ENCODE data around the gene SESN2.
A peak's percentile ranks its signal among the peaks of the same experiment; 100 is the strongest.

Gene SESN2

DNA sequence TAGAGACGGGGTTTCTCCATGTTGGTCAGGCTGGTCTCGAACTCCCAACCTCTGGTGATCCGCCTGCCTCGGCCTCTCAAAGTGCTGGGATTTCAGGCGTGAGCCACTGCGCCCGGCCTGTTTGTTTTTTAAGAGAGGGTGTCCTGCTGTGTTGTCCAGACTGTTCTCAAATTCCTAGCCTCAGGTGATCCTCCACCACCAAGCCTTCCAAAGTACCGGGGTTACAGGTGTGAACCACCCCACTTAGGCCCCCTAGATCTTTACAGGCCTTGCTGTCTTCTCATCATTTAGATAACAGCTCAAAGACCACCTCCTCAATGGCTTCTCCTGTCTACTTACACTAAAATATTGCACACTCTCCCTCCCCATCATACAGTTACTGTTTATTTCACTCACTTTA lies 6.3 kb downstream of the SESN2 start:
- Mint-ChIP-seq H3K4me3 (no peak overlapping the region), H3K27ac (no peak overlapping the region), H3K36me3 (peaks cover 0 to 2% of the 10 kb centered on the region in 2 donors), H3K27me3 (no peaks in the 10 kb centered on the region), H3K9me3 (no peaks in the 10 kb centered on the region), H3K4me1 (peaks cover 14 to 15% of the 10 kb centered on the region in 2 donors)
- ATAC-seq (replicated peaks) (no peak), DNase-seq (no peak)

DNA sequence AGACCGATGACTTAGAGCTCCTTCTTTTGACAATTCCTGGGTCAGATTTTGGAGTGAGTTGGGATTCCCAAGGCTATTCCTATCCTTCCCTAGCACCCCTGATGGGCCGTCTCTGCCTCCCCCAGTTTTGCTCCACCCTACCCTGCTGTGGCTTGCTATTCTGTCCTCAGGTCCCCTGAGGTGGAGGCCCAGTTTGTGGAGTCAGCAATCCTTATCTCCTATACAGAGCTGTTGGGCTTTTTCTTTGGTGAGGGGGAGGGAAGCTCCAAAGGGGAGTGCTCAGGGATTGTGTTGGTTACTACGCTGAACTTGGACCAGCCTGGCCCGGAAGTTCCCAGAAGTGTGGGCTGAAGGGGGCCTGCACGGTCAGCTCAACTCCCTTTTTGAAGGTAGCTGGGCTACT lies 7.6 kb downstream of the SESN2 start:
- no peak for DNase-seq
- H3K27ac Mint-ChIP-seq, result no peak overlapping the region

GRCh38 chr1:28267633-28268032 lies 8.3 kb downstream of the SESN2 start:
- Mint-ChIP-seq H3K9me3 (no peaks in the 10 kb centered on the region), H3K27ac (no peak overlapping the region), H3K36me3 (peaks cover 5 to 6% of the 10 kb centered on the region in 2 donors), H3K4me1 (peaks cover 4 to 6% of the 10 kb centered on the region in 2 donors), H3K4me3 (no peak overlapping the region), H3K27me3 (no peaks in the 10 kb centered on the region)
- no peak for DNase-seq
- ATAC-seq (replicated peaks), result no peak

More for the DNA sequence above, 7.6 kb downstream of the SESN2 start:
- Mint-ChIP-seq H3K27me3 (no peaks in the 10 kb centered on the region), H3K9me3 (no peaks in the 10 kb centered on the region), H3K4me1 (peaks cover 4 to 6% of the 10 kb centered on the region in 2 donors), H3K36me3 (peaks cover 5 to 6% of the 10 kb centered on the region in 2 donors), H3K4me3 (no peak overlapping the region)
- no peak for ATAC-seq (replicated peaks)

GRCh38 chr1:28269529-28269928 lies 10.2 kb downstream of the SESN2 start:
- no peaks in the 10 kb centered on the region for H3K27me3 Mint-ChIP-seq
- no peak for ATAC-seq (replicated peaks)
- no peak overlapping the region for H3K27ac Mint-ChIP-seq

GRCh38 chr1:28272215-28272852 lies 13.0 kb downstream of the SESN2 start:
- H3K27ac Mint-ChIP-seq, result no peak overlapping the region
- peaks cover 13 to 19% of the 10 kb centered on the region in 2 donors for H3K36me3 Mint-ChIP-seq
- H3K4me1 Mint-ChIP-seq, result peaks cover 0 to 4% of the 10 kb centered on the region in 2 donors
- no peaks in the 10 kb centered on the region for H3K9me3 Mint-ChIP-seq
- ATAC-seq (replicated peaks), result no peak
- DNase-seq, result no peak
- H3K4me3 Mint-ChIP-seq, result no peak overlapping the region
- no peaks in the 10 kb centered on the region for H3K27me3 Mint-ChIP-seq

More at GRCh38 chr1:28269529-28269928, 10.2 kb downstream of the SESN2 start:
- Mint-ChIP-seq H3K9me3 (no peaks in the 10 kb centered on the region), H3K36me3 (peaks cover 6 to 13% of the 10 kb centered on the region in 2 donors), H3K4me3 (no peak overlapping the region), H3K4me1 (peaks cover 3 to 4% of the 10 kb centered on the region in 2 donors)
- no peak for DNase-seq

DNA sequence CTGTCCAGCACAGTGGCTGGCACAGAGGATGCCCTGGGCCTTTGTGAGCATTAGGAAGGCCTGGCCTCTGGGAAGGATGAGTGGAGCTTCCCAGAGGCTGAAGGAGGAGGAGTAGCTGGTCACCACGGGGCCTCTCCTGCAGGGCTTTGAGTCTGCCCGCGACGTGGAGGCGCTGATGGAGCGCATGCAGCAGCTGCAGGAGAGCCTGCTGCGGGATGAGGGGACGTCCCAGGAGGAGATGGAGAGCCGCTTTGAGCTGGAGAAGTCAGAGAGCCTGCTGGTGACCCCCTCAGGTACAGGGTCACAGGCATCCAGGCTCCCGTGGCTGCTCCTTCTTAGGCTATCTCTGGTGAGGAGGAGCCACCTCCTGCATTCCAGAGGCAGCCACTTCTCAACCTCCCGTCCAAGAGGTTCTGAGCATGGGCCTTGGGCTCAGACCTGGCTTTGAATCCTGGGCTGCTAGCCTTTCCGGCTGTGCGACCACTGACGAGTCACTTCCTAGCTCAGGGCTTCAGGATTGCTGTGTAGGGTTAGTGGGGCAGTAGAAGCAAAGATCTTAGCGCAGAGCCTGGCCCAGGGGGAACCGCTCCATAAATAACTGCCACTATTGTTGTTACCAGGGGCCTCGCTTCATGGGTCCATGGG lies 14.0 kb downstream of the SESN2 start:
- Mint-ChIP-seq H3K9me3 (no peaks in the 10 kb centered on the region), H3K27ac (no peak overlapping the region), H3K4me3 (no peak overlapping the region), H3K36me3 (peaks cover 21 to 27% of the 10 kb centered on the region in 2 donors), H3K27me3 (no peaks in the 10 kb centered on the region), H3K4me1 (peaks cover 0 to 2% of the 10 kb centered on the region in 2 donors)
- DNase-seq, result no peak
- ATAC-seq (replicated peaks), result no peak

- Mint-ChIP-seq H3K4me1 (peaks cover 4 to 5% of the 10 kb centered on the region in 2 donors), H3K36me3 (peaks cover 27 to 51% of the 10 kb centered on the region in 2 donors), H3K27me3 (no peaks in the 10 kb centered on the region), H3K9me3 (no peaks in the 10 kb centered on the region), H3K4me3 (no peak overlapping the region), H3K27ac (no peak overlapping the region)
- ATAC-seq (replicated peaks) (no peak), DNase-seq (no peak)
Measured at GRCh38 chr1:28278763-28279162, 19.4 kb downstream of the SESN2 start.

- ATAC-seq (replicated peaks) (no peak), DNase-seq (no peak)
- Mint-ChIP-seq H3K4me1 (peaks cover 4 to 5% of the 10 kb centered on the region in 2 donors), H3K9me3 (no peaks in the 10 kb centered on the region), H3K27me3 (no peaks in the 10 kb centered on the region), H3K27ac (no peak overlapping the region), H3K36me3 (peaks cover 27 to 44% of the 10 kb centered on the region in 2 donors), H3K4me3 (no peak overlapping the region)
Measured at GRCh38 chr1:28279721-28280120, 20.4 kb downstream of the SESN2 start.

DNA sequence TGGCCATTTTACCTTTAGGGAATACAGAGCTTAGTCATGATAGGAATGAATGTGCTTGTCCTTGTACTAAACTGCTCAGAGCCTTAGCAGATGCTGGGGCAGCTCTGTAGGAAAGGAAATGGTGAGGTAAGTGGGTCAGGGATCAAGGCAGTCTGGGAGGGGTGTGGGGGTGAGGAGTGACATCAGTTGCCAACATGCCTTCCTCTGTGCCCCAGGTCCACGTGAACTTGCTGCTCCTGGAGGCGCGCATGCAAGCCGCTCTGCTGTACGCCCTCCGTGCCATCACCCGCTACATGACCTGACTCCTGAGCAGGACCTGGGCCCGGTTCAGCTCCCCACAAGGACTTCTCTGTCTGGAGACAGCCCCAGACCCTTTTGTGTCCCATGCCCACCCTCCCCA lies 21.2 kb downstream of the SESN2 start:
- H3K4me3 Mint-ChIP-seq, result no peak overlapping the region
- peaks cover 21 to 38% of the 10 kb centered on the region in 2 donors for H3K36me3 Mint-ChIP-seq
- no peaks in the 10 kb centered on the region for H3K27me3 Mint-ChIP-seq
- no peak for DNase-seq
- H3K27ac Mint-ChIP-seq, result no peak overlapping the region
- no peaks in the 10 kb centered on the region for H3K9me3 Mint-ChIP-seq
- H3K4me1 Mint-ChIP-seq, result peaks cover 4 to 5% of the 10 kb centered on the region in 2 donors
- ATAC-seq (replicated peaks), result no peak

DNA sequence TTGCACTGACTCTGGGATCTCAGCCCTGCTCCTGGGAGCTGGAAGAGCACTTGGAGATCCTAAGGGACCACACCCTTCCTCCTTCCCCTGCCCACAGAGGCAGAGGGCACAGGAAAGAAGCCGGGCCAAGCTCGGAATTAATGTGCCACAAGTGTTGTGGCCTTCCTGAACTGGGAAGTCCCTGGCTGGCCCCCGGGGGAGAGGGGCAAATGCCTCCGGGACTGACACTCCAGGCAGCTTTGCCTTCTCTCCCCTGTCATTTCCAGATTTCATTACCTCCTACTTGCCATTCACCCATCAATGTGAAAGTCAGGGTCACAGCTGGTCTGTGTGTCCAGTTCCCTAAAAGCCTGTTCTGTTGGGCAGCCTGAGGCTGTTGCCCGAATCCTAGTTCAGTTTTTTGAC lies 21.7 kb downstream of the SESN2 start:
- Mint-ChIP-seq H3K27ac (no peak overlapping the region), H3K36me3 (peaks cover 21 to 38% of the 10 kb centered on the region in 2 donors), H3K4me3 (no peak overlapping the region), H3K9me3 (no peaks in the 10 kb centered on the region), H3K4me1 (peaks cover 4 to 5% of the 10 kb centered on the region in 2 donors), H3K27me3 (no peaks in the 10 kb centered on the region)
- ATAC-seq (replicated peaks) (no peak), DNase-seq (no peak)

DNA sequence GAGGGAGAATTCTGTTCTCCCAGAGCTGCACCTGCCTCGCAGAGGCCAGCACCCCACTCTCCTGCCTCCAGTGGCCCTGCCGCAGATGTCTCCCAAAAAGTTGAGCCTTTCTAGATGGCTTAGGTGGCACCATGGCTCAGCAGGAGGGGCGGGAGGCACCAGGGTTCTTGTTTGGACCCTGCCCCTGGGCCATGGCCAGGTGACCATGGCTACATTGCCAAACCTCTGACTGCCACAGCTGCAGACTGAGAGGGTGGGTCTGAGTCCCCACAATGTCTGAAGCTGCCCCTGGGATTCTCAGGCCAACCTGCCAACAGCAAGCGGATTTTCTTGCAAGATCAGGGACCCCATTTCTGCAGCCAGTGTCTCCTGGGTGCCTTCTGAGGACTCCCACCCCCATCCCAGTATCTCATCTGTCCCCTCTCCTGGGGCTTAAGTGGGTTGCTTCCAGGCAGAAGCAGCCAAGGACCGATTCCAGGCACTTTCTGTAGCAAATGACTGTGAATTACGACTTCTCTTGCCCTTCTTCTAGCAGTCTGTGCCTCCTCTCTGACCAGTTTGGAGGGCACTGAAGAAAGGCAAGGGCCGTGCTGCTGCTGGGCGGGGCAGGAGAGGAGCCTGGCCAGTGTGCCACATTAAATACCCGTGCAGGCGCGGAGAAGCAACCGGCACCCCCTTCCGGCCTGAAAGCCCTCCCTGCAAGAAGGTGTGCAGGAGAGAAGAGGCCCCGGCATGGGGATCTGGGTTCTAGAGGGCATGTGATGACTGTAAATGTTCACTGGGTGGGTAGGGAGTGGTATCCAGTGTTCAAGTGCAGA lies 22.5 kb downstream of the SESN2 start:
- DNase-seq (no peak), ATAC-seq (replicated peaks) (no peak)
- Mint-ChIP-seq H3K36me3 (peaks cover 21 to 38% of the 10 kb centered on the region in 2 donors), H3K27me3 (no peaks in the 10 kb centered on the region), H3K9me3 (no peaks in the 10 kb centered on the region), H3K27ac (no peak overlapping the region), H3K4me1 (peaks cover 4 to 5% of the 10 kb centered on the region in 2 donors), H3K4me3 (no peak overlapping the region)

DNA sequence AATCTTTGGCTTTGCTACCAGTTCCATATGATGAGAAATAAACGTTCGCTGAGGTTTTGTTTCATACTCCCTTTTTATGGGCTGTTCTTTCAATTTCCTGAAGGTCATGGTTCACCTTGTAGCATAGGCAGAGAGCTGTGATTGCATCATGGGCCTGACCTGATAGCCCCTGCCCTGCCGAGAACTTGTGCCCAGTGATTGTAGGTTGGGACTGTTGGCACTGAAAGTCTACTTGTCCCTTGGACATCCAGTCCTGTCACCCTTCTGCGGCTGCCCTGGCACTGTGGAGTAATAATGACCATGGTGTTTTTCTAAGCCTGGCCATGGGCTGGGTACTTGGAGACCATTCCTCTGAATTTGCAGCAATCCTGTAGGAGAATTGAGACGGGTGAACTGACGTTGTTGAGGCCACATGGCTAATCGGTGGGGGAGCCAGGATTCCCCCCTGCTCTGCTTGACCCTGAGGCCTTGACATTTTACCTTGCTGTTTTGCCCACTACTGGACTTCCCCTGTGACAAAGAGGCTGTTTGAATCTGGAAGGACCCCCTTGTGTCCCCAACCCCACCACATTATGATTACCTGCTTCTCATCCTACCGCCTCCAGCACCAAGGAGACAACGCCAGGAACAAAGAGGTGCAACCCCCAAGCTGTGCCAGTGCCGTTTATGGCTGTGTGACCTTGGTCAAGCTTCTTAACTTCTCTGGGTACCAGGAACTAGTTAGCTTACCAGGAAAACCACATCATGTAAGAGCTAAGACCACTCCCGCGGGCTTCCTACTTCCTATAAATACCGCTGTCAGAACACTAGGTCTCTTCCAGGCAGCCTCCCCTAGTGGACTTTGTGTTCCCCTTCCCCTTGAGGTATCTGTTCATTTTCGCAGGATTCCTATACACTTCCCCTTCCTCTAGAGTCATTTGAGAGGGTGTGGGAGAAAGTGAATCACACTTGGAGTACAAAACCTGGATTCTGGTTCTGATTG lies 23.4 kb downstream of the SESN2 start:
- peak overlapping the region; percentile 75 for H3K27ac Mint-ChIP-seq
- no peak for ATAC-seq (replicated peaks)
- H3K27me3 Mint-ChIP-seq, result no peaks in the 10 kb centered on the region
- peaks cover 4 to 5% of the 10 kb centered on the region in 2 donors for H3K4me1 Mint-ChIP-seq
- H3K4me3 Mint-ChIP-seq, result no peak overlapping the region
- no peaks in the 10 kb centered on the region for H3K9me3 Mint-ChIP-seq
- no peak for DNase-seq
- H3K36me3 Mint-ChIP-seq, result peaks cover 16 to 34% of the 10 kb centered on the region in 2 donors

GRCh38 chr1:28286111-28286510 lies 26.8 kb downstream of the SESN2 start:
- ATAC-seq (replicated peaks) (no peak), DNase-seq (no peak)
- Mint-ChIP-seq H3K9me3 (no peaks in the 10 kb centered on the region), H3K27me3 (no peaks in the 10 kb centered on the region), H3K4me1 (peaks cover 4 to 5% of the 10 kb centered on the region in 2 donors), H3K36me3 (peaks cover 5 to 10% of the 10 kb centered on the region in 2 donors), H3K27ac (no peak overlapping the region), H3K4me3 (no peak overlapping the region)

DNA sequence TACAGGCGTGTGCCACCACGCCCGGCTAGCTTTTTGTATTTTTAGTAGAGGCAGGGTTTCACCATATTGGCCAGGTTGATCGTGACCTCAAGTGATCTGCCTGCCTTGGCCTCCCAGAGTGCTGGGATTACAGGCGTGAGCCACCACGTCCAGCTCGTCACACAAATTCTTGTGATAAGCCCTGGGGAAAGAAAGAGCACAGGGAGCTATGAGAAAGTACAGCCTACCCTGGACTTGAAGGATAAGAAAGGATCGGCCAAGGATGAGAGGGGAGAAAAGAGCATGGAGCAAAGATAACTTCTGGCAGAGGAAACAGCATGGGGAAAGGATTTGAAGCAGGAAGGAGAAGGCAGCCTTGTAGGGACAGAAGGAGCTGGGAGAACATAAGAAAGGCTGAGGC lies 29.2 kb downstream of the SESN2 start:
- H3K36me3 Mint-ChIP-seq, result no peaks in the 10 kb centered on the region
- no peaks in the 10 kb centered on the region for H3K4me1 Mint-ChIP-seq
- no peak for DNase-seq
- no peaks in the 10 kb centered on the region for H3K27me3 Mint-ChIP-seq
- H3K4me3 Mint-ChIP-seq, result no peak overlapping the region
- H3K27ac Mint-ChIP-seq, result no peak overlapping the region
- ATAC-seq (replicated peaks), result no peak
- no peaks in the 10 kb centered on the region for H3K9me3 Mint-ChIP-seq
